ENCODE data around the gene ZNF608. TPM values are rescaled to one million over a fixed set of nuclear protein-coding genes. Genes with fewer than 3 reads are reported as not detected.

The ZNF608 gene
- total and polyA plus RNA-seq, 9 of the 15 experiments (the other 6 are each of a cell fraction or from before 2014, with no cell fraction given) = 0.38 to 1.5 (median 1.00) TPM

DNA sequence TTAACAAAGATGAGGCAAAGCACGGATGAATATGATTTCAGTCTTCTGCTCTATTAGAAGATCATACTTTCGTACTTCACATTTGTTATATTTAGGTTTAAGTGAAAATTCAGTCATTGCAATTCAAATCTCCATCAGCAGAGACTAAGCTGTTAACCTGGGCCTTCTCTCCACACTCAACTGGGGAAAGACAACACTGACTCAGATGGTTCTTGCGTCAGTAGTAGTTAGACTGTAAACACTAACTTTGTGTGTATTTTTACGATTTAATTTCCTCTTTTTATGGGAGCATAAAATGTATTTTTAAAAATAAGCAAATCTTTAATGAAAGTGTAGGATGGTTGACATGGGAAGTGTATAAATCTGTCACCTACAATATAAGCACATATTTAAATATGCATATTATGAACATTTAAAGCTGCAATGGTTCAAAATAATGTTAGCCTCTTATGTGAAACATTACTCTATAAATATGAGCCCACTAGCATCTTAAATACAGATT is 42.7 kb upstream of the ZNF608 start:
- no peak for FAIRE-seq
- in situ Hi-C loops (cut with MboI) (no loop called here), intact Hi-C loops (cut with micrococcal nuclease) (no loop called here)
- DNase-seq (ENCODE audit: extremely low read depth in 1 of 4, low spot score in 3 of 4) = no peak
- H3K36me3 ChIP-seq (ENCODE audit: control insufficient read depth, insufficient read depth, low read length) = no peaks in the 10 kb centered on the region
- POLR2A ChIA-PET = no interaction called here
- H2AFZ ChIP-seq (ENCODE audit: low read depth, low read length) = no peak overlapping the region
- no peak overlapping the region for H3K4me2 ChIP-seq (ENCODE audit: insufficient read depth, low read length)
- no peaks in the 10 kb centered on the region for H3K79me2 ChIP-seq (ENCODE audit: control insufficient read depth, insufficient read depth, low read length)
- no peak for ATAC-seq
- TF ChIP-seq SIRT6 (IDR thresholded peaks at IDR 0.05; ENCODE audit: low read depth, low read length) (no peak), NFE2 (IDR thresholded peaks at IDR 0.05; ENCODE audit: low read depth) (no peak)
- TF ChIP-seq, protein P1, sequence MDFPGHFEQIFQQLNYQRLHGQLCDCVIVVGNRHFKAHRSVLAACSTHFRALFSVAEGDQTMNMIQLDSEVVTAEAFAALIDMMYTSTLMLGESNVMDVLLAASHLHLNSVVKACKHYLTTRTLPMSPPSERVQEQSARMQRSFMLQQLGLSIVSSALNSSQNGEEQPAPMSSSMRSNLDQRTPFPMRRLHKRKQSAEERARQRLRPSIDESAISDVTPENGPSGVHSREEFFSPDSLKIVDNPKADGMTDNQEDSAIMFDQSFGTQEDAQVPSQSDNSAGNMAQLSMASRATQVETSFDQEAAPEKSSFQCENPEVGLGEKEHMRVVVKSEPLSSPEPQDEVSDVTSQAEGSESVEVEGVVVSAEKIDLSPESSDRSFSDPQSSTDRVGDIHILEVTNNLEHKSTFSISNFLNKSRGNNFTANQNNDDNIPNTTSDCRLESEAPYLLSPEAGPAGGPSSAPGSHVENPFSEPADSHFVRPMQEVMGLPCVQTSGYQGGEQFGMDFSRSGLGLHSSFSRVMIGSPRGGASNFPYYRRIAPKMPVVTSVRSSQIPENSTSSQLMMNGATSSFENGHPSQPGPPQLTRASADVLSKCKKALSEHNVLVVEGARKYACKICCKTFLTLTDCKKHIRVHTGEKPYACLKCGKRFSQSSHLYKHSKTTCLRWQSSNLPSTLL (IDR thresholded peaks at IDR 0.05) = no peak
- H3K27ac ChIP-seq (ENCODE audit: extremely low read depth, low read depth, low read length) = no peak overlapping the region
- H3K9me1 ChIP-seq (ENCODE audit: control insufficient read depth, insufficient read depth, low read length) = no peaks in the 10 kb centered on the region
- peaks cover 0 to 6% of the 10 kb centered on the region in 2 experiments; a peak in 1 of 5 replicates for H3K27me3 ChIP-seq (ENCODE audit: control insufficient read depth in 2 of 2, insufficient read depth in 2 of 2, low read length in 2 of 2)
- H3K9ac ChIP-seq (ENCODE audit: insufficient read depth in 1 of 2, low read depth in 2 of 2, low read length in 2 of 2) = no peak overlapping the region
- no peaks in the 10 kb centered on the region for H3K4me1 ChIP-seq (replicated peaks in 1 of 2; ENCODE audit: control insufficient read depth in 2 of 2, insufficient read depth in 2 of 2, low read length in 2 of 2)
- CTCF ChIA-PET (ENCODE audit: low intra/inter-chr PET ratio) = no interaction called here
- H3K9me3 ChIP-seq (replicated peaks; ENCODE audit: control insufficient read depth, insufficient read depth, low read depth, low read length) = no peaks in the 10 kb centered on the region
- no peak overlapping the region for H3K4me3 ChIP-seq
- no TSS peak for BruUV-seq (replicated peaks)
- 18% methylated on average over 4 of the region's 4 CpGs for WGBS (ENCODE audit: insufficient coverage, low coverage, missing lambda C conversion rate)
- no peaks in the 10 kb centered on the region for H4K20me1 ChIP-seq (replicated peaks; ENCODE audit: control insufficient read depth, insufficient read depth, low read length)

DNA sequence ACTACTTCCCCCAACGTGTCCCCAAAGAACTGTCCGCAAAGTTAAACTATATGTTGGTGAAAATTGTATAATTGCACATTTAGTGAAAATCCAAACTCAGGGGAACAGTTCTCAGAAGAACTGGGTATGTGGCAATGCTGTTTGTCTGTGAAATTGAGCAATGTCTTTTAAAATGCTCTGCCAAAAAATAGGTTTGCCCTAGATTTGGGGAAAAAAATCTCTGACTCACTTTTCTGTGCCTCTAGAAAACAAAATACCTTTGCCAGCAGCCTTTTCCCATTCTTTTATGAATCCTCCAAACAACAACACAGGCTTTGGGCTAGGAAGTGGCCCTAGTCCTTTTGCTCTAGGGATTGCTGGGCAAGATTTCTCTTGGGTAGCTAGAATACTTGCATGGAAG is 37.4 kb upstream of the ZNF608 start:
- Histone ChIP-seq H3K4me3 (no peak overlapping the region), H2AFZ (ENCODE audit: low read depth, low read length) (no peak overlapping the region), H3K36me3 (ENCODE audit: control insufficient read depth, insufficient read depth, low read length) (no peaks in the 10 kb centered on the region), H3K79me2 (ENCODE audit: control insufficient read depth, insufficient read depth, low read length) (no peaks in the 10 kb centered on the region), H3K9ac (ENCODE audit: insufficient read depth in 1 of 2, low read depth in 2 of 2, low read length in 2 of 2) (no peak overlapping the region), H4K20me1 (replicated peaks; ENCODE audit: control insufficient read depth, insufficient read depth, low read length) (no peaks in the 10 kb centered on the region), H3K27ac (ENCODE audit: extremely low read depth, low read depth, low read length) (no peak overlapping the region), H3K9me3 (replicated peaks; ENCODE audit: control insufficient read depth, insufficient read depth, low read depth, low read length) (no peaks in the 10 kb centered on the region; the same call in 1 of the 2 replicates), H3K4me2 (ENCODE audit: insufficient read depth, low read length) (no peak overlapping the region), H3K27me3 (ENCODE audit: control insufficient read depth in 2 of 2, insufficient read depth in 2 of 2, low read length in 2 of 2) (peaks cover 0 to 9% of the 10 kb centered on the region in 2 experiments; a peak in 1 of 5 replicates), H3K9me1 (ENCODE audit: control insufficient read depth, insufficient read depth, low read length) (no peaks in the 10 kb centered on the region), H3K4me1 (replicated peaks in 1 of 2; ENCODE audit: control insufficient read depth in 2 of 2, insufficient read depth in 2 of 2, low read length in 2 of 2) (no peaks in the 10 kb centered on the region)
- DNase-seq (ENCODE audit: extremely low read depth in 1 of 4, low spot score in 3 of 4) (no peak), FAIRE-seq (no peak), ATAC-seq (no peak)
- TF ChIP-seq FOXK1 (CRISPR knock-in tag; IDR thresholded peaks at IDR 0.05; ENCODE audit: borderline replicate concordance) (no peak), SMARCA4 (IDR thresholded peaks at IDR 0.05) (no peak), TFAM (CRISPR knock-in tag; conservative IDR thresholded peaks at IDR 0.05) (no peak)
- ChIA-PET CTCF (ENCODE audit: low intra/inter-chr PET ratio) (no interaction called here), POLR2A (interaction anchor here (0.5 kb wide), 1 partner anchor 257 kb away, joined by 3 read pairs; no protein-coding TSS in a partner anchor)
- WGBS (ENCODE audit: insufficient coverage, low coverage, missing lambda C conversion rate) = 16% methylated on average over 2 of the region's 2 CpGs
- no TSS peak for BruUV-seq (replicated peaks)
- in situ Hi-C loops (cut with MboI) = no loop called here
- intact Hi-C loops (cut with micrococcal nuclease) = no loop called here
